Natural killer cell (primary cell): ENCODE data around the gene ANKRD11. TPM values are rescaled to one million over a fixed set of nuclear protein-coding genes. Genes with fewer than 3 reads are reported as not detected.
A peak's percentile ranks its signal among the peaks of the same experiment; 100 is the strongest.

Source experiments
- ATAC-seq, 3 donors: fragments of 150-1000 bp in 2 of 3; fragments of 200-7000 bp in 1 of 3; cut with Tn5 transposase; 1 replicate in 1 of 3; 2 replicates in 2 of 3; pipeline ENCODE4 v1.10.0; 2021; ENCODE audit warnings: mild to moderate bottlenecking in 2 of 3, moderate library complexity in 2 of 3
- DNase-seq, 2 donors: peaks; one replicate each; pipeline versions ENCODE4 v3.0.0 to v3.0.0-alpha.2; 2013 to 2021; ENCODE audit warnings: mixed read lengths in 1 of 2
- H3K27ac ChIP-seq: one replicate; pipeline ENCODE4 v1.5.1; 2013; ENCODE audit warnings: mild to moderate bottlenecking, low read length
- H3K27me3 ChIP-seq: one replicate; pipeline ENCODE4 v1.6.1; 2013; ENCODE audit warnings: low read length; ENCODE audit not compliant: control insufficient read depth, insufficient read depth
- H3K36me3 ChIP-seq: one replicate; pipeline ENCODE4 v1.6.1; 2013; ENCODE audit warnings: low read length; ENCODE audit not compliant: control insufficient read depth, insufficient read depth
- H3K4me1 ChIP-seq: one replicate; pipeline ENCODE4 v1.6.1; 2013; ENCODE audit warnings: low read length; ENCODE audit not compliant: control insufficient read depth, insufficient read depth
- H3K4me3 ChIP-seq: one replicate; pipeline ENCODE4 v1.5.1; 2013; ENCODE audit warnings: low read length
- H3K9me3 ChIP-seq: one replicate; pipeline ENCODE4 v1.6.1; 2013; ENCODE audit warnings: low read length; ENCODE audit not compliant: control insufficient read depth, insufficient read depth
- H3K27ac Mint-ChIP-seq, 2 donors: one replicate each; pipeline ENCODE4 v1.8.0; 2022; ENCODE audit warnings: mild to moderate bottlenecking in 2 of 2, mixed read lengths in 2 of 2, moderate library complexity in 1 of 2
- H3K27me3 Mint-ChIP-seq, 2 donors: one replicate each; pipeline ENCODE4 v1.8.0; 2022; ENCODE audit warnings: low read depth in 2 of 2, mixed read lengths in 2 of 2
- H3K36me3 Mint-ChIP-seq: one replicate; pipeline ENCODE4 v1.8.0; 2022; ENCODE audit warnings: mixed read lengths
- H3K4me1 Mint-ChIP-seq, 2 donors: one replicate each; pipeline ENCODE4 v1.8.0; 2022; ENCODE audit warnings: mixed read lengths in 2 of 2
- H3K4me3 Mint-ChIP-seq: one replicate; pipeline ENCODE4 v1.8.0; 2022; ENCODE audit warnings: mild to moderate bottlenecking, moderate library complexity, mixed read lengths
- H3K9me3 Mint-ChIP-seq, 2 donors: one replicate each; pipeline ENCODE4 v1.8.0; 2022; ENCODE audit warnings: mixed read lengths in 2 of 2
- CTCF ChIP-seq: fragments of 200-600 bp; IDR thresholded peaks from one replicate; pipeline ENCODE4 v1.8.0; 2022; ENCODE audit warnings: antibody characterized with exemption
- WGBS: methylation state at CpG from one replicate; pipeline ENCODE4 v1.1.7; 2013; ENCODE audit warnings: missing lambda C conversion rate; ENCODE audit not compliant: insufficient coverage; 5-methylcytosine and 5-hydroxymethylcytosine counted together
- intact Hi-C: fragments of 100-400 bp; cut with micrococcal nuclease; formaldehyde crosslinking; loops from one replicate; pipeline ENCODE4 v1.14.2; 2022
- total RNA-seq, 4 donors: library from RNA; stranded (reverse); fragments of 120-200 nt in 1 of 4; gene quantifications; one replicate each; pipeline versions ENCODE4 v1.2.3 to v1.2.4, GENCODE V29; 2013 to 2022

Gene ANKRD11
- total RNA-seq, 3 donors from 2014 or later (not counting 1 experiment from before 2014, with no cell fraction given): 230 to 299 (median 287) TPM

- peaks cover 36% of the 10 kb centered on the region for H3K36me3 ChIP-seq
- ATAC-seq: no peak
Measured at GRCh38 chr16:89290887-89291286, 199.5 kb downstream of the ANKRD11 start.

GRCh38 chr16:89290472-89290871 is 199.9 kb downstream of the ANKRD11 start:
- Mint-ChIP-seq H3K36me3 (no peaks in the 10 kb centered on the region), H3K4me3 (no peak overlapping the region), H3K4me1 (peaks cover 13 to 37% of the 10 kb centered on the region in 2 donors), H3K27me3 (no peaks in the 10 kb centered on the region), H3K27ac (no peak overlapping the region), H3K9me3 (no peaks in the 10 kb centered on the region)
- no peak for DNase-seq
- Histone ChIP-seq H3K27me3 (no peaks in the 10 kb centered on the region), H3K36me3 (peaks cover 40% of the 10 kb centered on the region), H3K4me1 (peaks cover 13% of the 10 kb centered on the region), H3K9me3 (no peaks in the 10 kb centered on the region), H3K4me3 (no peak overlapping the region), H3K27ac (no peak overlapping the region)
- ATAC-seq: no peak
- WGBS: 95% methylated on average over 16 of the region's 16 CpGs
- intact Hi-C loops: no loop called here
- TF ChIP-seq CTCF: no peak

More at GRCh38 chr16:89290887-89291286, 199.5 kb downstream of the ANKRD11 start:
- no peak for TF ChIP-seq CTCF
- Mint-ChIP-seq H3K36me3 (no peaks in the 10 kb centered on the region), H3K4me1 (peaks cover 13 to 41% of the 10 kb centered on the region in 2 donors), H3K9me3 (no peaks in the 10 kb centered on the region), H3K4me3 (no peak overlapping the region), H3K27me3 (no peaks in the 10 kb centered on the region), H3K27ac (no peak overlapping the region)
- 97% methylated on average over 17 of the region's 17 CpGs for WGBS
- Histone ChIP-seq H3K4me3 (no peak overlapping the region), H3K27ac (no peak overlapping the region), H3K4me1 (peaks cover 14% of the 10 kb centered on the region), H3K9me3 (no peaks in the 10 kb centered on the region), H3K27me3 (no peaks in the 10 kb centered on the region)
- intact Hi-C loops: no loop called here
- no peak for DNase-seq

- Histone ChIP-seq H3K36me3 (peaks cover 47% of the 10 kb centered on the region), H3K4me3 (no peak overlapping the region), H3K27ac (no peak overlapping the region), H3K4me1 (peaks cover 13% of the 10 kb centered on the region), H3K27me3 (no peaks in the 10 kb centered on the region), H3K9me3 (no peaks in the 10 kb centered on the region)
- peak overlapping the region; percentile 62 to 70 for H3K27ac Mint-ChIP-seq
- 77% methylated on average over 16 of the region's 25 CpGs for WGBS
- DNase-seq (peak; percentile 61 to 80), ATAC-seq (peak; percentile 84 to 92 (median 92))
- H3K9me3 Mint-ChIP-seq: no peaks in the 10 kb centered on the region
- H3K36me3 Mint-ChIP-seq: no peaks in the 10 kb centered on the region
- H3K4me3 Mint-ChIP-seq: no peak overlapping the region
- intact Hi-C loops: loop anchor here (2.0 kb wide), 1 partner anchor 49 kb away; no protein-coding TSS in a partner anchor
- peaks cover 13 to 32% of the 10 kb centered on the region in 2 donors for H3K4me1 Mint-ChIP-seq
- no peaks in the 10 kb centered on the region for H3K27me3 Mint-ChIP-seq
- peak; percentile 82 for TF ChIP-seq CTCF
Measured at GRCh38 chr16:89289428-89290395, 200.6 kb downstream of the ANKRD11 start.
